NOMO-1 (cell line): ENCODE data around the gene ABI2.
"Not testable (repeated sequence)": the region's sequence is repeated elsewhere in the genome, so short reads cannot be mapped to it uniquely, and the experiment has no call there.

ENCODE experiments used
- DNase-seq, 2 experiments: peaks; one replicate each; lab custom pipeline; 2025; ENCODE audit not compliant: unreplicated experiment in 2 of 2; lab: John Stamatoyannopoulos, UW

ABI2 gene

GRCh38 chr2:203327901-203328759 lies at the start of gene ABI2:
Gene ABI2, plus strand, starts transcription at chr2:203328394. Its CDS starts 121 bp downstream, at chr2:203328515.
- DNase-seq, result peak; percentile 24 to 38

- no peak for DNase-seq
Observed at GRCh38 chr2:203279288-203279687, 48.9 kb upstream of the ABI2 start.

- no peak for DNase-seq
Observed at GRCh38 chr2:203280428-203281064, 47.6 kb upstream of the ABI2 start.

GRCh38 chr2:203282101-203282500 lies 46.1 kb upstream of the ABI2 start:
- no peak for DNase-seq

- no peak for DNase-seq
Observed at GRCh38 chr2:203286532-203286931, 41.7 kb upstream of the ABI2 start.

GRCh38 chr2:203301667-203302066 lies 26.5 kb upstream of the ABI2 start:
- no peak for DNase-seq

- not testable (repeated sequence) for DNase-seq
Observed at GRCh38 chr2:203302586-203302985, 25.6 kb upstream of the ABI2 start.

GRCh38 chr2:203310688-203311436 lies 17.3 kb upstream of the ABI2 start:
- no peak for DNase-seq

- DNase-seq, result no peak
Observed at GRCh38 chr2:203326356-203326755, 1.8 kb upstream of the ABI2 start.

GRCh38 chr2:203327582-203327900 lies 653 bp upstream of the ABI2 start:
- DNase-seq, result peak in 1 of 2 experiments; percentile 22

GRCh38 chr2:203328760-203329540 lies 756 bp downstream of the ABI2 start:
- no peak for DNase-seq

- no peak for DNase-seq
Observed at GRCh38 chr2:203330434-203330833, 2.2 kb downstream of the ABI2 start.

GRCh38 chr2:203338322-203338721 lies 10.1 kb downstream of the ABI2 start:
- DNase-seq, result no peak

- no peak for DNase-seq
Observed at GRCh38 chr2:203340791-203341487, 12.7 kb downstream of the ABI2 start.

GRCh38 chr2:203341741-203342310 lies 13.6 kb downstream of the ABI2 start:
- no peak for DNase-seq

- DNase-seq, result not testable (repeated sequence)
Observed at GRCh38 chr2:203342374-203342773, 14.2 kb downstream of the ABI2 start.

- DNase-seq, result no peak
Observed at GRCh38 chr2:203344667-203345066, 16.5 kb downstream of the ABI2 start.

GRCh38 chr2:203346612-203347011 lies 18.4 kb downstream of the ABI2 start:
- no peak for DNase-seq

- no peak for DNase-seq
Observed at GRCh38 chr2:203347375-203347774, 19.2 kb downstream of the ABI2 start.
